Frontal cortex (tissue), 4 donors: ENCODE results near the gene HAUS8. TPM values are rescaled to one million over a fixed set of nuclear protein-coding genes. Genes with fewer than 3 reads are reported as not detected.
"Not testable (repeated sequence)": the region's sequence is repeated elsewhere in the genome, so short reads cannot be mapped to it uniquely, and the experiment has no call there.

Source experiments
- DNase-seq, 2 donors: peaks; one replicate each; pipeline ENCODE4 v3.0.0; 2012; ENCODE audit warnings: low spot score in 2 of 2
- FAIRE-seq: peaks from 2 replicates; lab custom pipeline; 2012; peaks lifted over from hg19 to GRCh38; lab: Jason Lieb, UNC
- total RNA-seq: library from RNA; depleted of rRNA; stranded (reverse); fragments of >200 nt; gene quantifications from one replicate; pipeline ENCODE4 v1.2.3, GENCODE V29; 2014
- donor health status: control.
- donor health status: control.
- donor health status: control.

HAUS8 gene
- total RNA-seq, 1 donor from 2014 or later, result 2.0 TPM

DNA sequence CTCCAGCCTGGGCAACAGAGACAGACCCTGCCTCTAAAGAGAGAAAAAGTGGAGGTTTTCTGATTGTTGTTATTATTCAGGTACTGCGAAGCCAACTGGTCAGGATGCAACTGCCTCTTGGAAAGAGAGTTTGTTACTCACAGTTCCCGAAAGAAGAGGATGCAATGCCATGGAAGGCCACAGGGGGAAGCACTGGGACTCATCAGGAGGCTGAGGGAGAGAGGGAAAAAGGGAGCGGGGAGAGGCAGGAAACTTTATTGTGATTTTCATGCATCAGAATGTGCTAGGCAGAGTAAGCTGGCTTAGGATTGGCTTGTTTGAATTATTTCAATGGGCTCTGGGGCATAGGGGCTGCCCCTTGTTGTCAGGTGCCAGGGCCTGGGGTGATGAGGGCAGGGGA, 27.9 kb upstream of the HAUS8 start:
- no peak for FAIRE-seq
- DNase-seq, result no peak

- no peak for DNase-seq
- FAIRE-seq, result no peak
These were observed 26.7 kb upstream of the HAUS8 start for GRCh38 chr19:17101686-17102628.

- FAIRE-seq (no peak), DNase-seq (no peak)
These were observed 23.1 kb upstream of the HAUS8 start for GRCh38 chr19:17098326-17098725.

DNA sequence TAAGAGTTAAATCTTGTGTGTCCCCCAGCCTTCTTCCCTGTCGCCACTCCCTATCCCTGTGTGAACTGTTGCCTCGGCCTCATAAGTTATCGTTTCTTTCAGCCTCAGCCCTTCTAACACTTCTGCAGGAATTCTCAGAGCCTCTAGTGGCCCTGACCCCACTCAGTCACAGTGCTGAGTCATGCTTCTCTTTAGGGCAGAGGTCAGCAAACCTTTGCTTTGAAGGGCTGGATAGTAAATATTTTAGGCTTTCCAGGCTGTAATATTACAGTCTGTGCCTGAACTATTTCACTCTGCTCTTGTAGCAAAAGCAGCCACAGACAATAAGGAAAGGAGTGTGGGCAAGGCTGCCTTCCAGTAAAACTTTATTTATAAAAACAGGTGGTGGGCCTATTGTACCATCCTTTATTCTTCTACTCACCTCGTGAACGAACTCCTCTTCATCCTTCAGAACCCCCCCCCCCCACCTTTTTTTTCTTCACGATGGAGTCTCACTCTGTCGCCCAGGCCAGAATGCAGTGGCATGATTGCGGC, 22.4 kb upstream of the HAUS8 start:
- no peak for FAIRE-seq
- DNase-seq, result no peak

DNA sequence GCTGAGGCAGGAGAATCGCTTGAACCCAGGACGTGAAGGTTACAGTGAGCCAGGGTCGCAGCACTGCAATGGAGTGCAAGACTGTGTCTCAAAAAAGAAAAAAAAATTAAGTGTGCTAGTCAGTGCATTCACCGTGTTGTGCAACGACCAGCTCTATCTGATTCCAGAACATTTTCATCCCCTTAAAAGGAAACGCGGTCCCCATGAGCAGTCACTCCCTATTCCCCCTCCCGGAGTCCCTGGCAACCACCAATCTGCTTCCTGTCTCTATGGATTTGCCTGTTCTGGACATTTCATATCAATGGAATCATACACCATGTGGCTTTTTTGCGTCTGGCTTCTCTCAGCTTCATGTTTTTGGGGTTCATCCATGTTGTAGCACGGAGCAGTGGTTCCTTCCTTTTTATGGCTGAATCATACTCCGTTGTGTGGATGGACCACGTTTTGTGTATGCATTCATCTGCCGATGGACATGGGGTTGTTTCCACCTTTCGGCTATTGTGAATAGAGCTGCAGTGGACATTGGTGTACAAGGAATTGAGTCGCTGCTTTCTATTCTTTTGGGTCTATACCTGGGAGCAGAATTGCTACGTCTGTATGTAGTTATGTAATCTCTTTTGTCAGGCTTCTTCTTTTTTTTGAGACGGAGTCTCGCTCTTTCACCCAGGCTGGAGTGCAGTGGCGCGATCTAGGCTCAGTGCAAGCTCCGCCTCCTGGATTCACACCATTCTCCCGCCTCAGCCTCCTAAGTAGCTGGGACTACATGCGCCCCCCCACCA, 20.1 kb upstream of the HAUS8 start:
- DNase-seq (no peak), FAIRE-seq (no peak)

GRCh38 chr19:17094694-17095093, 19.4 kb upstream of the HAUS8 start:
- FAIRE-seq, result not testable (repeated sequence)

DNA sequence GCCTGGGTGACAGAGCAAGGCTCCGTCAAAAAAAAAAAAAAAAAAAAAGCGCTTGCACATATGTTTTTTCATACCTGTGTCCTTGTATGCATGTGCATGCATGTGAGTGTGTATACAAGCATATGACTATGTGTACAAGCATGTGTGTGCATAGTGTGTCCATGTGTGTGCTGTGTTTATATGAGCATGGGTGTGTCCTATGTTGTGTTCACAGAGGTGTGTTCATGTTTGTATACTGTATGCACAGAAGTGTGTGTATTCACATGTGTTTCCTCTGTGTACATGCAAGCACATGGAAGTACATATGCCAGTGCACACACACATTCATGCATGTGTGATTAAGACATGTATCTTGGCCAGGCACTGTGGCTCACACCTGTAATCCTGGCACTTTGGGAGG, 17.4 kb upstream of the HAUS8 start:
- FAIRE-seq (no peak), DNase-seq (no peak)

More at GRCh38 chr19:17094694-17095093, 19.4 kb upstream of the HAUS8 start:
- DNase-seq, result not testable (repeated sequence)

GRCh38 chr19:17091758-17092333, 16.6 kb upstream of the HAUS8 start:
- no peak for FAIRE-seq
- DNase-seq, result no peak

DNA sequence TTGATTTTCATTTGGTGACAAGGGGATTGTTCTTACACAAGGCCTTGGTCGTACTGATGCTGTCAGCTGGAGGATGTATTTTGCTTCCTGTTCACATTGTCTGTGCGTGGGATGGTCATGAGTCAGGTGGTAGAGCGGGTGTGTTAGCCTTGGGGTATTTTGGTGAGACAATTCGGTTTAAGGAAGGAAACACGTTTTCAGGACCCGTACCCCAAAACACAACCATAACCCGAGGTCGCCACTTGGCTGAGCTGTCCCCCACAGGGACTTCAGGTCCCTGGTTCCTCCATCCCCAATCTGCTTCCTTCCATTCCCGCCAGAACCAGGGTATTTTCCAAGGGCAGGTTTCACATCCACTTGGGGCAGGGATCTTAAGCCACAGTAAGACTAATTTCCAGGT, 15.3 kb upstream of the HAUS8 start:
- FAIRE-seq (no peak), DNase-seq (no peak)

DNA sequence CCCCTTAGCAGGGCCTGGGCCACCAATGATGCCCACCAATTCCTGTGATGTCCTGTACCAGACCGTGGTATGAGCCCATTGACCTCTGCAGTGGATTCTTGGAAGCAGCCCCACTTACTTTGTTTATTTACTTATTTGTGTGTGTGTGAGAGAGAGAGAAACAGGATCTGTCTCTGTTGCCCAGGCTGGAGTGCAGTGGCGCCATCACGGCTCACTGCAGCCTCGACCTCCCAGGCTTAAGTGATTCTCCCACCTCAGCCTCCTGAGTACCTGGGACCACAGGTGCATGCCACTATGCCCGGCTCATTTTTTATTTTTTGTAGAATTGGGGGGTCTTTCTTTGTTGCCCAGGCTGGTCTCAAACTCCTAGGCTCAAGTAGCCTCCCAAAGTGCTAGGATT, 13.3 kb upstream of the HAUS8 start:
- DNase-seq (no peak), FAIRE-seq (no peak)

- FAIRE-seq (no peak), DNase-seq (no peak)
These were observed 11.6 kb upstream of the HAUS8 start for GRCh38 chr19:17086834-17087233.

- FAIRE-seq, result no peak
- DNase-seq, result peak; percentile 57 to 63
These were observed 10.9 kb upstream of the HAUS8 start for GRCh38 chr19:17086120-17086519.

DNA sequence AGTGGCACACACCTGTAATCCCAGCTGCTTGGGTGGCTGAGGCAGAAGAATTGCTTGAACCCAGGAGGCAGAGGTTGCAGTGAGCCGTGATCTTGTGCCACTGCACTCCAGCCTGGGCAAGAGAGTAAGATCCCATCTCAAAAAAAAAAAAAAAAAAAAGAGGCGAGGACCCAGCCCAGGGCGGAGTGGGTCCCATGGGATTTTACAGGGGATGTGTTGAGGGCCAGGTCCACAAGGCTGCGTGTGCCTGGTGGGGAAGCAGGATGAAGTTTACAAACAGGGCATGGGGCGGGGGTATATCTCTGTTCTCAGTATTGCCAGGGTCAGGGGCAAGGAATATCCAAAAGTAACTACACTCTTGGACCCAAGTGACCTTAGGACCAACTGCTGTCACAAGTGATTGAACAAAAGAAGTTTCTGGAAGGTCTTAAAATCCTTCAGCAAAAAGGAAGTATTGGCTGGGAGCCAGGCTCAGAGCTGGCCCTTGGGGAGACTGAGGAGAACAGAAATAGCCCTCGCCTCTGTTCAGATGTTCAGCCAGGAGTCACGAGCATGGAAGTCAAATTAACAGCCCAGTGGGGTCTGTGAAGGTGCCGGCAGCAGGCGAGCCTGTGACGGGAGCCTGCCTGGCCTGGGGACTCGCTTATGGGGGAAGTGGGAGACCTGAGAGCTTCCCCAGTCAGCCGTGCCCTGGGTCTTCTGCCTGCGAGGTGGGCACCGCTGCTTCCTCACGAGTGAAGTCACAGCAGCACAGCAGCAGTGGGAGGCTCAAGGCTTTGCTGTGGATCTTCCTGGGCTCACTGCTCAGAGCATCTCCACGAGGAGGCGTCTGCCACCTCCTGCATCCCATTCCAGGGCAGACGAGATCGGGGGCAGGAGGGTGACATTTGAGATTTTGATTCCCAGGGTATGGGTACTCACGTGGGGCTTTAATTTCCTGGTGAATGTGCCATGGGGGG, 6.7 kb upstream of the HAUS8 start:
- DNase-seq (no peak), FAIRE-seq (no peak)

DNA sequence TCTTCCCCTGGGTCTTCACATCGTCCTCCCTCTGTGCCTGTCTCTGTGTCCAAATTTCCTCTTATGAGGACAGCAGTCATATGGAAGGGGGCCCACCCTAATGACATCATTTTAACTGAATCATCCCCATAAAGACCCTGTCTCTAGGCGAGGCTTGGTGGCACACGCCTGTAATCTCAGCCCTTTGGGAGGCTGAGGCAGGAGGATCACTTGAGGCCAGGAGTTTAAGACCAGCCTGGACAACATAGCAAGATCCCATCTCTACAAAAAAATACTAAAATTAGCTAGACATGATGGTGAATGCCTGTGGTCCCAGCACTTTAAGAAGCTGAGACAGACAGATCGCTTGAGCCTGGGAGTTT, 5.2 kb upstream of the HAUS8 start:
- no peak for DNase-seq
- no peak for FAIRE-seq

- FAIRE-seq (no peak), DNase-seq (peak; percentile 65 to 69)
These were observed 4.6 kb upstream of the HAUS8 start for GRCh38 chr19:17079710-17080439.

GRCh38 chr19:17078920-17079709, 3.9 kb upstream of the HAUS8 start:
- FAIRE-seq (no peak), DNase-seq (peak in 1 of 2 donors; percentile 39)

- no peak for DNase-seq
- FAIRE-seq, result no peak
These were observed 3.0 kb upstream of the HAUS8 start for GRCh38 chr19:17078036-17078919.
